ENCODE measurements around the gene ABTB2. TPM values are rescaled to one million over a fixed set of nuclear protein-coding genes. Genes with fewer than 3 reads are reported as not detected.
A peak's percentile ranks its signal among the peaks of the same experiment; 100 is the strongest.
"Not testable (repeated sequence)": the region's sequence is repeated elsewhere in the genome, so short reads cannot be mapped to it uniquely, and the experiment has no call there.

The ABTB2 gene
- total RNA-seq, 4 donors from 2014 or later: 2.9 to 8.2 (median 6.6) TPM

DNA sequence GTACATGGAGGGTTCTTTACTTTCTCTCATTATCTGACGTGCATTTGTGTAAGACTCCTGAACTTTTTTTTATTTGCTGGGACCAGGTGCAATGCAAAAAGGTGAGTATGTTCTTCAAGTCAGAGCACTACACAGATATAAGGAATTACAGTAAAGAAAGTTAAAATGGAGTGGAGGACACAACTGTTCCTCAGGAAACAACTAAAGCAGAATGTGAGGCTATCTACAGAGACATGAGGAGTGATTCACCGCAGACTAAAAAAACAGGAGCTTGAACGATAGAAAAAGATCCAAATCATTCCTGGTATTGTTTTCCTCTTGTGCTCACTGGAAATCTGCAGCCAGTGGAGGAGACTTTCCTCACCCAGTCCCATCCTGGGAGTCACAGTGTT lies 106.2 kb downstream of the ABTB2 start:
- no peaks in the 10 kb centered on the region for H3K27me3 ChIP-seq
- intact Hi-C loops (cut with DNase I; ENCODE audit: low total_unique reads): no loop called here
- peaks cover 0 to 12% of the 10 kb centered on the region in 2 donors for H3K4me1 ChIP-seq
- no peaks in the 10 kb centered on the region for H3K9me3 ChIP-seq
- TF ChIP-seq CTCF (IDR thresholded peaks at IDR 0.05) (no peak), POLR2A (IDR thresholded peaks at IDR 0.05) (no peak)
- H3K27ac ChIP-seq: peak overlapping the region; percentile 53 to 73
- no peak for DNase-seq
- H3K36me3 ChIP-seq: no peaks in the 10 kb centered on the region
- no peak overlapping the region for H3K4me3 ChIP-seq

GRCh38 chr11:34250732-34251588 lies 106.8 kb downstream of the ABTB2 start:
- no peak for TF ChIP-seq CTCF (IDR thresholded peaks at IDR 0.05)
- no peak for TF ChIP-seq POLR2A (IDR thresholded peaks at IDR 0.05)
- H3K4me3 ChIP-seq: no peak overlapping the region
- no peaks in the 10 kb centered on the region for H3K36me3 ChIP-seq
- peak in 1 of 2 donors; percentile 35 for DNase-seq
- H3K27ac ChIP-seq: peak overlapping the region; percentile 53 to 73
- H3K4me1 ChIP-seq: peaks cover 0 to 12% of the 10 kb centered on the region in 2 donors
- H3K27me3 ChIP-seq: no peaks in the 10 kb centered on the region
- intact Hi-C loops (cut with DNase I; ENCODE audit: low total_unique reads): no loop called here
- no peaks in the 10 kb centered on the region for H3K9me3 ChIP-seq

DNA sequence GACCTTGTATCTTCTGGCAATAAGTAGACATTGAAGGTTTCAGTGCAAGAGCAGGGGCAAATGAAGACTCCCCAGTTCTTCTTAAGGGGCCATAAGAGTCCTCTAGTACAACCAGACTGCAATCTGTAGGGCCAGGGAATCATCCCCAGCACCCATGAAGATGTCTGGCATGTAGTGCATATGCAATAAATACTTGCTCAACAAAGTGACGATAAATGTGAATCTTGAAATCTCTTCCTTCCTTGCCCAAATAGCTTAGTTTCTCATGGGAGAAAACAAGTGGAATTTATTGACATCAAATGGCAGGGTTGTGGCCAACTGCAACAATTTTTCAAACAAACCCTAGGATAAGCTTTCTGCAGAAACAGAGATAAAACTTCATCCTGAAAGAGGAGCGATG lies 107.6 kb downstream of the ABTB2 start:
- H3K9me3 ChIP-seq: no peaks in the 10 kb centered on the region
- DNase-seq: no peak
- H3K4me1 ChIP-seq: peaks cover 0 to 12% of the 10 kb centered on the region in 2 donors
- no peak overlapping the region for H3K27ac ChIP-seq
- H3K27me3 ChIP-seq: no peaks in the 10 kb centered on the region
- TF ChIP-seq CTCF (IDR thresholded peaks at IDR 0.05) (no peak), POLR2A (IDR thresholded peaks at IDR 0.05) (no peak)
- no peaks in the 10 kb centered on the region for H3K36me3 ChIP-seq
- intact Hi-C loops (cut with DNase I; ENCODE audit: low total_unique reads): no loop called here
- H3K4me3 ChIP-seq: no peak overlapping the region

- no peak overlapping the region for H3K4me3 ChIP-seq
- TF ChIP-seq POLR2A (IDR thresholded peaks at IDR 0.05) (no peak), CTCF (IDR thresholded peaks at IDR 0.05) (no peak)
- peak overlapping the region in 1 of 2 donors; percentile 24 for H3K27ac ChIP-seq
- H3K27me3 ChIP-seq: no peaks in the 10 kb centered on the region
- no peaks in the 10 kb centered on the region for H3K36me3 ChIP-seq
- H3K4me1 ChIP-seq: peaks cover 0 to 12% of the 10 kb centered on the region in 2 donors
- H3K9me3 ChIP-seq: no peaks in the 10 kb centered on the region
- no peak for DNase-seq
- intact Hi-C loops (cut with DNase I; ENCODE audit: low total_unique reads): no loop called here
Observed at GRCh38 chr11:34249439-34249838, 108.4 kb downstream of the ABTB2 start.

GRCh38 chr11:34246511-34246910 lies 111.3 kb downstream of the ABTB2 start:
- intact Hi-C loops (cut with DNase I; ENCODE audit: low total_unique reads); H3K4me3 ChIP-seq; H3K27me3 ChIP-seq; H3K27ac ChIP-seq; H3K9me3 ChIP-seq; DNase-seq; H3K36me3 ChIP-seq; H3K4me1 ChIP-seq: not testable (repeated sequence)
